RWPE1 (cell line): ENCODE data around the gene NPAS1.
A peak's percentile ranks its signal among the peaks of the same experiment; 100 is the strongest.
"Not testable (repeated sequence)": the region's sequence is repeated elsewhere in the genome, so short reads cannot be mapped to it uniquely, and the experiment has no call there.

Experiments used
- CTCF ChIA-PET: fragments of 350-600 bp; sonication (Branson Sonifier 250); formaldehyde crosslinking; extraction: SDS; loops from one replicate; lab custom pipeline; 2021; lab: Yijun Ruan, JAX
- POLR2A ChIA-PET: fragments of 400-600 bp; formaldehyde crosslinking; extraction: SDS; loops from one replicate; lab custom pipeline; 2020; ENCODE audit warnings: antibody characterized with exemption; ENCODE audit not compliant: low non-redundant PET; lab: Yijun Ruan, JAX
- DNase-seq: peaks from one replicate; pipeline ENCODE4 v3.0.0; 2012; ENCODE audit warnings: low spot score
- H3K27ac ChIP-seq: fragments of 450-650 bp; 2 replicates; pipeline ENCODE4 v1.5.1; 2017
- TF ChIP-seq, protein P1 (sequence below): fragments of 450-650 bp; conservative IDR thresholded peaks from 2 replicates; pipeline ENCODE4 v1.5.1; 2017; ENCODE audit warnings: low read depth, mild to moderate bottlenecking

Gene NPAS1

DNA sequence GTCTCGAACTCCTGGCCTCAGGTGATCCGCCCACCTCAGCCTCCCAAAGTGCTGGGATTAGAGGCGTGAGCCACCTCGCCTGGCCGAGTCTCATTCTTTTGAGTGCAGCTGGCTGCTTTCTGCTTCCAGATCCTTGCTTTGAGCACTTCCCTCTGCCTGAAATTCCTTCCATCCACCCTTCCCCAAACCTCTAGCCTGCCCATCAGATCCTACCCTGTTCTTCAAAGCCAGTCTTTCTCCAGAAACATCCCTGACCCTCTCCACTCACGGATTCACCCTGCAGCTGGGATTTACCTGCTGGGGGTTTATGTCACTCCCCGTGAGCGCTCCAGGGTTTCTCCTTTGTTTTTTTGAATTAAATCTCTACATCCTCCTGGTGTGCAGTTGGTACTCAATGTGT, 13.1 kb upstream of the NPAS1 start:
- ChIA-PET CTCF (no interaction called here), POLR2A (no interaction called here)

DNA sequence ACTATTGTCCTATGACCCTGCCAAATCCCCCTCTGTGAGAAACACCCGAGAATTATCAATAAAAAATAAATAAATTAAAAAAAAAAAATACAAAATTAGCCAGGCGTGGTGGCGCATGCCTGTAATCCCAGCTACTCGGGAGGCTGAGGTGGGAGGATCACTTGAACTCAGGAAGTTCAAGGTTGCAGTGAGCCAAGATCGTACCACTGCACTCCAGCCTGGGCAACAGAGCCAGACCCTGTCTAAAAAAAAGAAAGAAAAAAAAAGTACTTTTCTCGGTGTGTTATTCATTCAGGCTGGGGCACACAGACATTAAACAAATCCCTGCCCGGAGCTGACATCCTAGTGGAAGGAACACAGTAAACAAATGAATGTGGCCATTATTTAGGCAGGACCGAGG, 9.1 kb upstream of the NPAS1 start:
- H3K27ac ChIP-seq, POLR2A ChIA-PET, DNase-seq: not testable (repeated sequence)
- CTCF ChIA-PET, result interaction anchor here (0.7 kb wide), 1 partner anchor 8 kb away, joined by 6 read pairs; no protein-coding TSS in a partner anchor

More for the DNA sequence above, 13.1 kb upstream of the NPAS1 start:
- TF ChIP-seq, protein P1, sequence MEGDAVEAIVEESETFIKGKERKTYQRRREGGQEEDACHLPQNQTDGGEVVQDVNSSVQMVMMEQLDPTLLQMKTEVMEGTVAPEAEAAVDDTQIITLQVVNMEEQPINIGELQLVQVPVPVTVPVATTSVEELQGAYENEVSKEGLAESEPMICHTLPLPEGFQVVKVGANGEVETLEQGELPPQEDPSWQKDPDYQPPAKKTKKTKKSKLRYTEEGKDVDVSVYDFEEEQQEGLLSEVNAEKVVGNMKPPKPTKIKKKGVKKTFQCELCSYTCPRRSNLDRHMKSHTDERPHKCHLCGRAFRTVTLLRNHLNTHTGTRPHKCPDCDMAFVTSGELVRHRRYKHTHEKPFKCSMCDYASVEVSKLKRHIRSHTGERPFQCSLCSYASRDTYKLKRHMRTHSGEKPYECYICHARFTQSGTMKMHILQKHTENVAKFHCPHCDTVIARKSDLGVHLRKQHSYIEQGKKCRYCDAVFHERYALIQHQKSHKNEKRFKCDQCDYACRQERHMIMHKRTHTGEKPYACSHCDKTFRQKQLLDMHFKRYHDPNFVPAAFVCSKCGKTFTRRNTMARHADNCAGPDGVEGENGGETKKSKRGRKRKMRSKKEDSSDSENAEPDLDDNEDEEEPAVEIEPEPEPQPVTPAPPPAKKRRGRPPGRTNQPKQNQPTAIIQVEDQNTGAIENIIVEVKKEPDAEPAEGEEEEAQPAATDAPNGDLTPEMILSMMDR, result no peak
- no peak overlapping the region for H3K27ac ChIP-seq
- no peak for DNase-seq

DNA sequence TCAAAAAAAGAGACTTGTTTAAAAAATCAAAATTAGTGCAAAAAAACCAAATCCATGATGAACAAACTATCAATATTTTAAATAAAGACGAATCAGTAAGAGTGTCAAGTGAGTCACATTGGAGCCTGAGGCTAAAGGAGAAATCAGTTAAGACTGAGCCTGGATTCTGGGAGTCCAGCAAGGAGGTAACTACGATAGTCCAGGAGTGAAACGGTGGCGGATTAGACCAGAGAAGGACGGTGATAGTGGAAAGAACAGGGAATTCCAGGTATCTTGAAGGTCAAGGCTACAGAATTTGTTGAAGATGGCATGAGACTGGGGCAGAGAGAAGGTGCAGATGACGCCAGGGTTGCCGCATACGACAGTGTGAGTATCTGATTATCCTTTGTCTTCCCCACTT, 7.0 kb upstream of the NPAS1 start:
- ChIA-PET CTCF (interaction anchor here (0.5 to 2.9 kb wide), 15 partner anchors 9 to 1208 kb away, joined by 3 to 16 read pairs (median 4); partner anchors contain the start of gene SAE1), POLR2A (interaction anchor here (0.5 to 0.6 kb wide), 2 partner anchors 205 to 214 kb away, joined by 6 read pairs; no protein-coding TSS in a partner anchor)
- TF ChIP-seq, protein P1, result no peak
- H3K27ac ChIP-seq, result peak overlapping the region; percentile 52; the same call in 1 of the 2 replicates
- DNase-seq, result no peak

DNA sequence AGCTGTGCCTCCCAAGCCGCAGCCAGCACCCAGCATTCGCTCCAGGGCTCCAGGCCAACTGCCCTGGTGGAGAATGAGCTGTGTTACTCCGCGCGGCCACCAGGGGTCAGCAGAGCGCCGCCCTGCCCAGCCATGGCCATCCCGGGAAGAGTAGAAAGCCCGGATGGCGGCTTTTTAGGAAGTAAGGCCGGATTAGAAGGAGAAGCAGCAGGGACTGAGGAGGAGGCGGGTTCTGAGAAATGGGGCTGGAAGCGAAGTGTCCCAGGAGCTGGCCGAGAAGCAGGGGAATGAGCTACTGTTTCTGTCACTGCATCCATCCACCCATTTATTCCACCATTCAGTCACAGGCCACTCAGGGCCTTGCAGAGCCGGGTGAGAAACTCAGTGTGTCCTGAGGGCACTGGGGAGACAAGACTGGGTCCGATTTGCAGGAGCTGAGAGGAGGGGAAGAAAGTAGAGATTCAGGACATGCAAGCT, 6.6 kb upstream of the NPAS1 start:
- ChIA-PET CTCF (interaction anchor here (0.5 to 2.9 kb wide), 22 partner anchors 9 to 1208 kb away, joined by 3 to 16 read pairs (median 4); partner anchors contain the start of gene SAE1), POLR2A (interaction anchor here (0.5 to 0.6 kb wide), 2 partner anchors 205 to 214 kb away, joined by 6 read pairs; no protein-coding TSS in a partner anchor)
- H3K27ac ChIP-seq, result peak overlapping the region; percentile 52
- peak; percentile 84 for DNase-seq
- TF ChIP-seq, protein P1, result peak; percentile 97

DNA sequence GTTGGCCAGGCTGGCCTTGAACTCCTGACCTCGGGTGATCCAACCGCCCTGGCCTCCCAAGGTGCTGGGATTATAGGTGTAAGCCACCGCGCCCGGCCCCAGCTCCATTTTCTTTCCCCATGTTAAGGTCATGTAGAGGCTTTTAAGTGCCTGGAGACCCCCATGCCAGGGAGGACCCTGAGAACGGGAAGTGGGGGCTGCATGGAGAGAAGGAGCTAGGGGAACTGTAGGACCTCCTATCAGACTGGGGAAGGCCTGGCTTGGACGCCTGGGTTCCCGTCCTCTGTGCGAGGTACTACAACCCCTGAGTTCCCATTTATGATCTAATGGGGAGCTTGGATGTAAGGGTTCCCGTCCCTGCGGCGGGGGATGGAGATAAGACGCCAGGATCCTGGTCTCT, 714 bp upstream of the NPAS1 start:
- no peak overlapping the region for H3K27ac ChIP-seq
- ChIA-PET CTCF (interaction anchor here (2.0 kb wide), 1 partner anchor 17 kb away, joined by 8 read pairs; no protein-coding TSS in a partner anchor), POLR2A (no interaction called here)
- TF ChIP-seq, protein P1, result no peak
- DNase-seq, result no peak

DNA sequence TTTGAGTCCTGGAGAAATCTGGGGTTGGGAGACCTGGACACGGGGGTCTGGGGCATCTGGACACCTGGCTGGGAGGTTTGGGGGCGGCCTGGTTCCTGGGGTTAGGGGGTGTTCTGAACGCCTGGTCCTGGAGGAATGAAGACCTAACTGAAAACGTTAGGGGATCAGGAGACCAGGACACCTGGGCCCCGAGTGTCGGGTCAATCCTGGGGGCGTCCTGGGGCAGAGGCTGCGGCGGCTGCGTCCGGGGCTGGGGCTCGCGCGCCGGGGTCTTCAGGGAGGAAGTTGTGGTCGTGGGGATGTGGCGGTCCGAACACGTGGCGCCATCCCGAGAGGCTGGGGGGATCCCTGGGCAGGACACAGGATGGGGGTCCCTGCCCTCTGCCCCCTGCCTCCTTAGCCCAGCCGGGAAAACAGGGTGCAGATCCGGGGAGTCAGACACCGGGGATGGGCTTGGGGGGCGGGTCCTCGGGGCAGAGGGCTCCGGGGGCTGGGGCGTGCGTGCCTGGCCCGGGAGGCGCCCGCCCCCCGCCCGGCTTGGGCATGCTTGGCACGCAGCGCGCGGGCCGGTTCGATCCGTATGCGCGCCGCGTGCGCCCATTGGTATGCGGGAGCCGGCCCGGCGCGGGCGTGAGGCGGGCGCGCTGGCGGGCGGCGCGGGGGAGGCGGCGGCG, 632 bp downstream of the NPAS1 start:
- POLR2A ChIA-PET, result no interaction called here
- H3K27ac ChIP-seq, result no peak overlapping the region
- DNase-seq, result no peak
- CTCF ChIA-PET, result interaction anchor here (2.0 to 4.2 kb wide), 2 partner anchors 8 to 19 kb away, joined by 8 to 16 read pairs; no protein-coding TSS in a partner anchor
- TF ChIP-seq, protein P1, result no peak
